ENCODE data around the gene CEP83. TPM values are rescaled to one million over a fixed set of nuclear protein-coding genes. Genes with fewer than 3 reads are reported as not detected.

The CEP83 gene
- total RNA-seq, 8 experiments from 2014 or later, result 11.5 to 87.2 (median 25.9) TPM

GRCh38 chr12:94266796-94267536 lies 192.7 kb downstream of the CEP83 start:
- 4 to 100% (median 49%) methylated on average over 1 to 11 of the region's 11 CpGs for WGBS, 10 experiments
- ATAC-seq (replicated peaks in 6 of 8), result peak; percentile 7 to 53 (median 36)
- Histone ChIP-seq H3K27ac (no peak overlapping the region), H3K4me1 (replicated peaks in 1 of 2) (peaks cover 11 to 32% of the 10 kb centered on the region in 2 donors), H3K4me3 (no peak overlapping the region)
- in situ Hi-C loops (cut with MboI; ENCODE audit: low pct_unique_long_range_greater_than_20kb in 2 of 9, low sequenced_read_pairs in 9 of 9, unreplicated experiment in 9 of 9), result no loop called here

GRCh38 chr12:94265966-94266745 lies 193.5 kb downstream of the CEP83 start:
- no peak for ATAC-seq (replicated peaks in 6 of 8)
- Histone ChIP-seq H3K4me3 (no peak overlapping the region), H3K4me1 (replicated peaks in 1 of 2) (peaks cover 15 to 39% of the 10 kb centered on the region in 2 donors), H3K27ac (no peak overlapping the region)
- in situ Hi-C loops (cut with MboI; ENCODE audit: low pct_unique_long_range_greater_than_20kb in 2 of 9, low sequenced_read_pairs in 9 of 9, unreplicated experiment in 9 of 9), result no loop called here
- WGBS, 10 experiments, result 10 to 100% (median 82%) methylated on average over 2 to 12 of the region's 14 CpGs; no CpG with 5 or more reads in 2 of the 10 experiments

- ATAC-seq (replicated peaks in 6 of 8), result peak in 5 of 8 experiments; percentile 36 to 77 (median 55)
- Histone ChIP-seq H3K4me1 (replicated peaks in 1 of 2) (peaks cover 20 to 39% of the 10 kb centered on the region in 2 donors), H3K4me3 (no peak overlapping the region), H3K27ac (no peak overlapping the region)
- WGBS, 10 experiments, result 18 to 93% (median 68%) methylated on average over 3 to 7 of the region's 7 CpGs; no CpG with 5 or more reads in 2 of the 10 experiments
- in situ Hi-C loops (cut with MboI; ENCODE audit: low pct_unique_long_range_greater_than_20kb in 2 of 9, low sequenced_read_pairs in 9 of 9, unreplicated experiment in 9 of 9), result no loop called here
These were observed 194.1 kb downstream of the CEP83 start for GRCh38 chr12:94265539-94265938.

- in situ Hi-C loops (cut with MboI; ENCODE audit: low pct_unique_long_range_greater_than_20kb in 2 of 9, low sequenced_read_pairs in 9 of 9, unreplicated experiment in 9 of 9), result no loop called here
- no peak overlapping the region for H3K27ac ChIP-seq
- peaks cover 22 to 39% of the 10 kb centered on the region in 2 donors for H3K4me1 ChIP-seq (replicated peaks in 1 of 2)
- peak in 1 of 8 experiments; percentile 4 for ATAC-seq (replicated peaks in 6 of 8)
- no peak overlapping the region for H3K4me3 ChIP-seq
- 20 to 96% (median 88%) methylated on average over 3 to 19 of the region's 19 CpGs; no CpG with 5 or more reads in 1 of the 10 experiments for WGBS, 10 experiments
These were observed 194.8 kb downstream of the CEP83 start for GRCh38 chr12:94264736-94265485.

- no peak overlapping the region for H3K27ac ChIP-seq
- in situ Hi-C loops (cut with MboI; ENCODE audit: low pct_unique_long_range_greater_than_20kb in 2 of 9, low sequenced_read_pairs in 9 of 9, unreplicated experiment in 9 of 9), result no loop called here
- peaks cover 22 to 39% of the 10 kb centered on the region in 2 donors for H3K4me1 ChIP-seq (replicated peaks in 1 of 2)
- peak in 2 of 8 experiments; percentile 14 to 43 for ATAC-seq (replicated peaks in 6 of 8)
- 11 to 79% (median 60%) methylated on average over 3 to 16 of the region's 20 CpGs; no CpG with 5 or more reads in 1 of the 10 experiments for WGBS, 10 experiments
- H3K4me3 ChIP-seq, result no peak overlapping the region
These were observed 195.6 kb downstream of the CEP83 start for GRCh38 chr12:94263905-94264561.

GRCh38 chr12:94263011-94263811 lies 196.5 kb downstream of the CEP83 start:
- peaks cover 22 to 38% of the 10 kb centered on the region in 2 donors for H3K4me1 ChIP-seq (replicated peaks in 1 of 2)
- no peak overlapping the region for H3K27ac ChIP-seq
- in situ Hi-C loops (cut with MboI; ENCODE audit: low pct_unique_long_range_greater_than_20kb in 2 of 9, low sequenced_read_pairs in 9 of 9, unreplicated experiment in 9 of 9), result no loop called here
- ATAC-seq (replicated peaks in 6 of 8), result no peak
- 73 to 100% (median 86%) methylated on average over 1 to 5 of the region's 14 CpGs; no CpG with 5 or more reads in 4 of the 10 experiments for WGBS, 10 experiments
- H3K4me3 ChIP-seq, result no peak overlapping the region

- peaks cover 22 to 30% of the 10 kb centered on the region in 2 donors for H3K4me1 ChIP-seq (replicated peaks in 1 of 2)
- no peak overlapping the region for H3K27ac ChIP-seq
- in situ Hi-C loops (cut with MboI; ENCODE audit: low pct_unique_long_range_greater_than_20kb in 2 of 9, low sequenced_read_pairs in 9 of 9, unreplicated experiment in 9 of 9), result no loop called here
- H3K4me3 ChIP-seq, result no peak overlapping the region
- ATAC-seq (replicated peaks in 6 of 8), result peak in 4 of 8 experiments; percentile 9 to 93 (median 87)
- 0 to 100% (median 61%) methylated on average over 1 to 9 of the region's 17 CpGs; no CpG with 5 or more reads in 2 of the 10 experiments for WGBS, 10 experiments
These were observed 197.2 kb downstream of the CEP83 start for GRCh38 chr12:94262228-94263010.

GRCh38 chr12:94261786-94262185 lies 197.9 kb downstream of the CEP83 start:
- WGBS, 10 experiments, result 6 to 100% (median 77%) methylated on average over 1 to 3 of the region's 3 CpGs; no CpG with 5 or more reads in 3 of the 10 experiments
- H3K4me3 ChIP-seq, result no peak overlapping the region
- H3K4me1 ChIP-seq (replicated peaks in 1 of 2), result peaks cover 22 to 26% of the 10 kb centered on the region in 2 donors
- in situ Hi-C loops (cut with MboI; ENCODE audit: low pct_unique_long_range_greater_than_20kb in 2 of 9, low sequenced_read_pairs in 9 of 9, unreplicated experiment in 9 of 9), result no loop called here
- H3K27ac ChIP-seq, result no peak overlapping the region
- peak in 2 of 8 experiments; percentile 21 to 25 for ATAC-seq (replicated peaks in 6 of 8)

- H3K4me1 ChIP-seq (replicated peaks in 1 of 2), result peaks cover 22 to 25% of the 10 kb centered on the region in 2 donors
- H3K4me3 ChIP-seq, result no peak overlapping the region
- WGBS, 10 experiments, result 0 to 100% (median 60%) methylated on average over 1 to 2 of the region's 2 CpGs; no CpG with 5 or more reads in 2 of the 10 experiments
- H3K27ac ChIP-seq, result peak overlapping the region in 1 of 2 donors; percentile 30
- in situ Hi-C loops (cut with MboI; ENCODE audit: low pct_unique_long_range_greater_than_20kb in 2 of 9, low sequenced_read_pairs in 9 of 9, unreplicated experiment in 9 of 9), result no loop called here
- peak in 5 of 8 experiments; percentile 40 to 87 (median 83) for ATAC-seq (replicated peaks in 6 of 8)
These were observed 198.5 kb downstream of the CEP83 start for GRCh38 chr12:94261119-94261518.

GRCh38 chr12:94260717-94261116 lies 198.9 kb downstream of the CEP83 start:
- WGBS, 10 experiments, result 13 to 100% (median 72%) methylated on average over 1 to 13 of the region's 13 CpGs; no CpG with 5 or more reads in 1 of the 10 experiments
- in situ Hi-C loops (cut with MboI; ENCODE audit: low pct_unique_long_range_greater_than_20kb in 2 of 9, low sequenced_read_pairs in 9 of 9, unreplicated experiment in 9 of 9), result no loop called here
- H3K27ac ChIP-seq, result no peak overlapping the region
- H3K4me3 ChIP-seq, result no peak overlapping the region
- H3K4me1 ChIP-seq (replicated peaks in 1 of 2), result peaks cover 21 to 22% of the 10 kb centered on the region in 2 donors
- peak in 3 of 8 experiments; percentile 44 to 61 (median 55) for ATAC-seq (replicated peaks in 6 of 8)

GRCh38 chr12:94260017-94260416 lies 199.7 kb downstream of the CEP83 start:
- Histone ChIP-seq H3K4me1 (replicated peaks in 1 of 2) (peaks cover 18 to 22% of the 10 kb centered on the region in 2 donors), H3K4me3 (no peak overlapping the region), H3K27ac (no peak overlapping the region)
- 80 to 100% (median 94%) methylated on average over 1 to 3 of the region's 3 CpGs; no CpG with 5 or more reads in 2 of the 10 experiments for WGBS, 10 experiments
- in situ Hi-C loops (cut with MboI; ENCODE audit: low pct_unique_long_range_greater_than_20kb in 2 of 9, low sequenced_read_pairs in 9 of 9, unreplicated experiment in 9 of 9), result no loop called here
- no peak for ATAC-seq (replicated peaks in 6 of 8)

Data from motor neuron (in vitro differentiated cells).